CMK (cell line): ENCODE measurements around the gene COPS9.

Experiments
- DNase-seq: peaks from one replicate; pipeline ENCODE4 v3.0.0-alpha.2; 2010; ENCODE audit warnings: low read depth

The COPS9 gene

GRCh38 chr2:240109386-240109785 lies 26.7 kb downstream of the COPS9 start:
- DNase-seq = no peak

- DNase-seq = no peak
Measured at GRCh38 chr2:240107477-240107796, 28.7 kb downstream of the COPS9 start.

- DNase-seq = no peak
Measured at GRCh38 chr2:240106765-240107476, 29.2 kb downstream of the COPS9 start.

GRCh38 chr2:240105982-240106381 lies 30.1 kb downstream of the COPS9 start:
- DNase-seq = no peak

GRCh38 chr2:240103136-240103535 lies 33.0 kb downstream of the COPS9 start:
- no peak for DNase-seq

GRCh38 chr2:240098349-240098748 lies 37.8 kb downstream of the COPS9 start:
- DNase-seq = no peak

- DNase-seq = no peak
Measured at GRCh38 chr2:240095556-240096523, 40.3 kb downstream of the COPS9 start.

- DNase-seq = no peak
Measured at GRCh38 chr2:240089306-240089705, 46.8 kb downstream of the COPS9 start.

- no peak for DNase-seq
Measured at GRCh38 chr2:240086563-240086962, 49.5 kb downstream of the COPS9 start.
